ENCODE data around the gene FCN1.

Gene FCN1

GRCh38 chr9:134936346-134937163 is 18.8 kb upstream of the FCN1 start:
- no peak for DNase-seq

GRCh38 chr9:134935701-134936345 is 18.1 kb upstream of the FCN1 start:
- no peak for DNase-seq

GRCh38 chr9:134935056-134935640 is 17.4 kb upstream of the FCN1 start:
- DNase-seq, result no peak

GRCh38 chr9:134933076-134933659 is 15.5 kb upstream of the FCN1 start:
- DNase-seq, result no peak

- no peak for DNase-seq
Observed at GRCh38 chr9:134932606-134933005, 14.9 kb upstream of the FCN1 start.

GRCh38 chr9:134932171-134932570 is 14.5 kb upstream of the FCN1 start:
- no peak for DNase-seq

GRCh38 chr9:134930398-134930797 is 12.7 kb upstream of the FCN1 start:
- no peak for DNase-seq

GRCh38 chr9:134929193-134930158 is 11.8 kb upstream of the FCN1 start:
- no peak for DNase-seq

- no peak for DNase-seq
Observed at GRCh38 chr9:134928436-134929192, 10.9 kb upstream of the FCN1 start.

- no peak for DNase-seq
Observed at GRCh38 chr9:134925011-134925511, 7.3 kb upstream of the FCN1 start.

GRCh38 chr9:134923466-134923865 is 5.8 kb upstream of the FCN1 start:
- no peak for DNase-seq

- DNase-seq, result no peak
Observed at GRCh38 chr9:134922932-134923240, 5.2 kb upstream of the FCN1 start.

- DNase-seq, result no peak
Observed at GRCh38 chr9:134922066-134922931, 4.6 kb upstream of the FCN1 start.

- no peak for DNase-seq
Observed at GRCh38 chr9:134919303-134919702, 1.6 kb upstream of the FCN1 start.

GRCh38 chr9:134918646-134919045 is 934 bp upstream of the FCN1 start:
- DNase-seq, result no peak

GRCh38 chr9:134916161-134916665 is 1.5 kb downstream of the FCN1 start:
- no peak for DNase-seq

GRCh38 chr9:134915046-134915985 is 2.4 kb downstream of the FCN1 start:
- no peak for DNase-seq

- DNase-seq, result no peak
Observed at GRCh38 chr9:134914501-134914834, 3.2 kb downstream of the FCN1 start.

GRCh38 chr9:134913713-134914500 is 3.8 kb downstream of the FCN1 start:
- no peak for DNase-seq

All from GOT3 (cell line).